WTC11 (cell line): ENCODE results near the gene SPHK1.

ENCODE experiments used
- CTCF ChIP-seq: fragments of 200-600 bp; IDR thresholded peaks from 2 replicates; pipeline ENCODE4 v1.8.0; 2022; ENCODE audit warnings: antibody characterized with exemption
- FOXJ3 ChIP-seq: sonication (generic); formaldehyde crosslinking; IDR thresholded peaks from 2 replicates; pipeline ENCODE4 v1.9.0; 2021; ENCODE audit warnings: missing genetic modification reagents, mild to moderate bottlenecking, borderline replicate concordance
- PRDM15 ChIP-seq: sonication (generic); formaldehyde crosslinking; IDR thresholded peaks from 2 replicates; pipeline ENCODE4 v1.8.0; 2022; ENCODE audit warnings: missing genetic modification reagents
- ZNF281 ChIP-seq: sonication (generic); formaldehyde crosslinking; IDR thresholded peaks from 2 replicates; pipeline ENCODE4 v1.8.0; 2023; ENCODE audit warnings: mild to moderate bottlenecking, missing genetic modification reagents

- TF ChIP-seq CTCF (no peak), PRDM15 (CRISPR knock-in tag) (no peak), ZNF281 (CRISPR knock-in tag) (no peak), FOXJ3 (no peak)
Measured at GRCh38 chr17:76391200-76391715, 6.8 kb downstream of the SPHK1 start.
